ENCODE measurements around the gene KRT78. TPM values are rescaled to one million over a fixed set of nuclear protein-coding genes. Genes with fewer than 3 reads are reported as not detected.

KRT78 gene
- total and polyA plus RNA-seq, 2 donors (not counting 1 experiment from before 2014, with no cell fraction given): not detected

- ATAC-seq (ENCODE audit: low read depth): no peak
Observed at GRCh38 chr12:52876372-52876771, 27.6 kb upstream of the KRT78 start.

More at GRCh38 chr12:52876372-52876771, 27.6 kb upstream of the KRT78 start:
- no peak overlapping the region for H3K9ac ChIP-seq (ENCODE audit: low read length)
- no peaks in the 10 kb centered on the region for H4K20me1 ChIP-seq (ENCODE audit: control insufficient read depth, insufficient read depth, low read length, poor library complexity, severe bottlenecking)
- intact Hi-C loops (cut with micrococcal nuclease): loop anchor here (10.0 kb wide), 2 partner anchors 292 to 722 kb away; no protein-coding TSS in a partner anchor
- 84% methylated on average over 7 of the region's 7 CpGs for WGBS (ENCODE audit: insufficient coverage)
- H3K27ac Mint-ChIP-seq: no peak overlapping the region
- POLR2A ChIA-PET: no interaction called here
- no peaks in the 10 kb centered on the region for H3K9me3 ChIP-seq (ENCODE audit: control extremely low read depth in 1 of 3, control insufficient read depth in 2 of 3, insufficient read depth in 1 of 3, low read length in 2 of 3)
- CTCF ChIA-PET: interaction anchor here (10.0 kb wide), 1 partner anchor 104 kb away, joined by 260 read pairs; no protein-coding TSS in a partner anchor
- H3K27me3 ChIP-seq (replicated peaks in 1 of 4; ENCODE audit: control extremely low read depth in 1 of 4, control insufficient read depth in 3 of 4, insufficient read depth in 4 of 4, low read length in 3 of 4): peaks cover 0 to 31% (median 4%) of the 10 kb centered on the region in 4 experiments
- TF ChIP-seq CTCF (IDR thresholded peaks at IDR 0.05) (no peak), EZH2 (IDR thresholded peaks at IDR 0.05; ENCODE audit: borderline replicate concordance, insufficient read depth, low read depth, low read length, poor library complexity, severe bottlenecking) (no peak)
- H3K27me3 Mint-ChIP-seq: peaks cover 22% of the 10 kb centered on the region
- peaks cover 16 to 22% of the 10 kb centered on the region in 2 donors for H3K4me1 ChIP-seq (ENCODE audit: control insufficient read depth in 2 of 2, insufficient read depth in 2 of 2, low read length in 2 of 2)
- no peak overlapping the region for H2AFZ ChIP-seq (ENCODE audit: insufficient read depth, low read depth, low read length, poor library complexity, severe bottlenecking)
- no peaks in the 10 kb centered on the region for H3K79me2 ChIP-seq (ENCODE audit: control insufficient read depth, insufficient read depth, low read length)
- no peak overlapping the region for H3K27ac ChIP-seq (ENCODE audit: low read length in 2 of 2)
- H3K4me2 ChIP-seq (replicated peaks; ENCODE audit: low read depth, low read length, poor library complexity, severe bottlenecking): no peak overlapping the region
- no peak overlapping the region for H3K4me3 ChIP-seq (ENCODE audit: control extremely low read depth in 1 of 5, extremely low read depth in 1 of 5, insufficient read depth in 1 of 5, low read depth in 2 of 5, low read length in 4 of 5)
- no peak for DNase-seq
- H3K9me3 Mint-ChIP-seq (ENCODE audit: insufficient read depth): no peaks in the 10 kb centered on the region
- no peak overlapping the region for H3K4me3 Mint-ChIP-seq
- no peaks in the 10 kb centered on the region for H3K36me3 ChIP-seq (replicated peaks in 1 of 2; ENCODE audit: control extremely low read depth in 1 of 2, control insufficient read depth in 1 of 2, extremely low read depth in 1 of 2, insufficient read depth in 2 of 2, low read length in 1 of 2)
- H3K4me1 Mint-ChIP-seq: peaks cover 25% of the 10 kb centered on the region
